ENCODE results near the gene XRCC5. TPM values are rescaled to one million over a fixed set of nuclear protein-coding genes. Genes with fewer than 3 reads are reported as not detected.

XRCC5 gene
- total RNA-seq, 1 experiment from 2014 or later, result 424 TPM

GRCh38 chr2:216144372-216144771 lies 35.2 kb downstream of the XRCC5 start (continued):
- TF ChIP-seq POLR2AphosphoS5 (IDR thresholded peaks at IDR 0.05; ENCODE audit: low read depth, low read length) (no peak), YY1 (IDR thresholded peaks at IDR 0.05; ENCODE audit: extremely low read depth, insufficient replicate concordance, low read depth, low read length) (no peak), SP1 (IDR thresholded peaks at IDR 0.05; ENCODE audit: low read depth) (no peak), EGR1 (IDR thresholded peaks at IDR 0.05; ENCODE audit: low read depth) (no peak), REST (IDR thresholded peaks at IDR 0.05; ENCODE audit: low read depth) (no peak), EZH2 (IDR thresholded peaks at IDR 0.05) (no peak)

GRCh38 chr2:216144857-216145256 lies 35.7 kb downstream of the XRCC5 start:
- Histone ChIP-seq H3K36me3 (ENCODE audit: control insufficient read depth in 1 of 2, insufficient read depth in 2 of 2, low read length in 2 of 2) (peaks cover 75 to 77% of the 10 kb centered on the region in 2 experiments), H3K4me1 (ENCODE audit: control insufficient read depth in 1 of 2, insufficient read depth in 2 of 2, low read length in 2 of 2) (no peaks in the 10 kb centered on the region), H3K9me3 (ENCODE audit: control insufficient read depth in 1 of 2, insufficient read depth in 1 of 2, low read depth in 1 of 2, low read length in 2 of 2) (no peaks in the 10 kb centered on the region), H2AFZ (ENCODE audit: low read depth, low read length, poor library complexity, severe bottlenecking) (no peak overlapping the region), H3K4me2 (ENCODE audit: low read length) (no peak overlapping the region), H4K20me1 (ENCODE audit: insufficient read depth) (peaks cover 19% of the 10 kb centered on the region; the same call in 1 of the 2 replicates), H3K27me3 (ENCODE audit: insufficient read depth, low read length) (no peaks in the 10 kb centered on the region), H3K4me3 (replicated peaks in 1 of 2; ENCODE audit: low read depth in 1 of 2, low read length in 2 of 2) (no peak overlapping the region), H3K79me2 (ENCODE audit: insufficient read depth, low read length) (peaks cover 94% of the 10 kb centered on the region), H3K9ac (ENCODE audit: low read length) (no peak overlapping the region), H3K9me2 (ENCODE audit: insufficient read depth) (no peaks in the 10 kb centered on the region), H3K27ac (ENCODE audit: low read depth, low read length) (no peak overlapping the region)
- intact Hi-C loops (cut with micrococcal nuclease), result no loop called here
- CTCF ChIA-PET, result interaction anchor here (1.4 kb wide), 1 partner anchor 30 kb away, joined by 4 read pairs; no protein-coding TSS in a partner anchor
- POLR2A ChIA-PET, result no interaction called here
- DNase-seq (ENCODE audit: low read depth, low spot score) (no peak), ATAC-seq (no peak)
- no TSS peak for BruUV-seq (replicated peaks)
- TF ChIP-seq ZNF274 (IDR thresholded peaks at IDR 0.05; ENCODE audit: low read depth, low read length) (no peak), EGR1 (IDR thresholded peaks at IDR 0.05; ENCODE audit: low read depth) (no peak), SRF (IDR thresholded peaks at IDR 0.05; ENCODE audit: low read depth) (no peak), MAX (IDR thresholded peaks at IDR 0.05) (no peak), ZFX (IDR thresholded peaks at IDR 0.05) (no peak), POLR2AphosphoS5 (IDR thresholded peaks at IDR 0.05; ENCODE audit: low read depth, low read length) (no peak), TCF7L2 (IDR thresholded peaks at IDR 0.05; ENCODE audit: borderline replicate concordance, extremely low read depth, insufficient read depth, insufficient read length) (no peak), YY1 (IDR thresholded peaks at IDR 0.05; ENCODE audit: extremely low read depth, insufficient replicate concordance, low read depth, low read length) (no peak), CBX3 (IDR thresholded peaks at IDR 0.05; ENCODE audit: low read depth) (no peak), POLR2A (IDR thresholded peaks at IDR 0.05; ENCODE audit: borderline replicate concordance, extremely low read depth, insufficient read depth, insufficient read length) (no peak), CTCF (IDR thresholded peaks at IDR 0.05 in 2 of 3, conservative IDR thresholded peaks at IDR 0.05 in 1 of 3; ENCODE audit: borderline replicate concordance in 1 of 3, insufficient read depth in 1 of 3, low read depth in 2 of 3, low read length in 2 of 3) (no peak), SIN3A (IDR thresholded peaks at IDR 0.05; ENCODE audit: low read depth) (no peak), EZH2phosphoT487 (IDR thresholded peaks at IDR 0.05; ENCODE audit: borderline replicate concordance) (no peak)
- RAD21 ChIA-PET (ENCODE audit: low non-redundant PET in 1 of 2, low total read pairs in 2 of 2, uncharacterized antibody in 2 of 2, unreplicated experiment in 2 of 2), result no interaction called here

Measured in HCT116 (cell line).